ENCODE data around the gene STPG3.

The STPG3 gene

GRCh38 chr9:137301081-137301947 is 50.2 kb downstream of the STPG3 start:
- Histone ChIP-seq H3K18ac (ENCODE audit: low read depth in 1 of 2, low read length in 2 of 2) (peak overlapping the region; percentile 15 to 54), H3K14ac (ENCODE audit: low read length in 2 of 2) (no peak overlapping the region), H4K8ac (ENCODE audit: low read length) (peak overlapping the region; percentile 4), H3K27me3 (ENCODE audit: control insufficient read depth in 1 of 2, insufficient read depth in 1 of 2, low read length in 2 of 2) (peaks cover 42 to 91% of the 10 kb centered on the region in 2 experiments), H2BK15ac (ENCODE audit: low read depth, poor library complexity, severe bottlenecking) (no peak overlapping the region), H2BK5ac (ENCODE audit: low read depth, low read length, poor library complexity, severe bottlenecking) (no peak overlapping the region), H3K36me3 (ENCODE audit: control insufficient read depth in 1 of 2, insufficient read depth in 2 of 2, low read depth in 1 of 2, low read length in 2 of 2) (no peaks in the 10 kb centered on the region), H3K27ac (ENCODE audit: low read length, poor library complexity, severe bottlenecking) (no peak overlapping the region), H3K4me1 (ENCODE audit: control insufficient read depth, insufficient read depth, low read depth, low read length) (peaks cover 39% of the 10 kb centered on the region), H2BK120ac (ENCODE audit: low read depth, low read length) (no peak overlapping the region), H2BK12ac (ENCODE audit: low read length in 2 of 2) (peak overlapping the region in 1 of 2 experiments; percentile 76), H3K4me3 (ENCODE audit: insufficient read depth in 1 of 2, low read depth in 1 of 2, low read length in 2 of 2) (peak overlapping the region in 1 of 2 experiments; percentile 56), H3K9me3 (ENCODE audit: control insufficient read depth, low read length) (no peaks in the 10 kb centered on the region), H3K4ac (ENCODE audit: low read depth in 1 of 2, low read length in 2 of 2) (no peak overlapping the region), H2AFZ (ENCODE audit: low read depth, low read length) (no peak overlapping the region), H3K4me2 (ENCODE audit: low read length, poor library complexity, severe bottlenecking) (peak overlapping the region; percentile 95), H3K79me1 (replicated peaks; ENCODE audit: low read length, poor library complexity, severe bottlenecking) (no peaks in the 10 kb centered on the region), H3K9ac (ENCODE audit: low read length) (no peak overlapping the region), H4K91ac (ENCODE audit: low read length) (no peak overlapping the region), H2AK5ac (ENCODE audit: low read length, severe bottlenecking) (no peak overlapping the region), H3K23ac (ENCODE audit: low read length in 2 of 2) (peak overlapping the region in 1 of 2 experiments; percentile 46)
- DNase-seq = peak; percentile 64
- WGBS = 1% methylated on average over 98 of the region's 115 CpGs

- WGBS = 3% methylated on average over 41 of the region's 60 CpGs
Measured at GRCh38 chr9:137302118-137302448, 51.0 kb downstream of the STPG3 start, which contains the start of gene NRARP. TSS of gene NRARP (minus strand) at chr9:137302271. CDS start at chr9:137301928, 343 bp downstream.

GRCh38 chr9:137302449-137303150 is 51.5 kb downstream of the STPG3 start:
- H2BK12ac ChIP-seq (ENCODE audit: low read length in 2 of 2) = peak overlapping the region in 1 of 2 experiments; percentile 51
- 5% methylated on average over 61 of the region's 78 CpGs for WGBS

More at GRCh38 chr9:137302118-137302448, 51.0 kb downstream of the STPG3 start, which contains the start of gene NRARP:
- Histone ChIP-seq H2AK5ac (ENCODE audit: low read length, severe bottlenecking) (no peak within 1 kb of the TSS), H2BK15ac (ENCODE audit: low read depth, poor library complexity, severe bottlenecking) (no peak within 1 kb of the TSS), H3K79me1 (replicated peaks; ENCODE audit: low read length, poor library complexity, severe bottlenecking) (no peaks in the 10 kb centered on the region), H3K4me3 (ENCODE audit: insufficient read depth in 1 of 2, low read depth in 1 of 2, low read length in 2 of 2) (peak within 1 kb of the TSS in 1 of 2 experiments; percentile 56), H2BK5ac (ENCODE audit: low read depth, low read length, poor library complexity, severe bottlenecking) (no peak within 1 kb of the TSS), H3K27me3 (ENCODE audit: control insufficient read depth in 1 of 2, insufficient read depth in 1 of 2, low read length in 2 of 2) (peaks cover 35 to 91% of the 10 kb centered on the region in 2 experiments), H3K4me1 (ENCODE audit: control insufficient read depth, insufficient read depth, low read depth, low read length) (peaks cover 33% of the 10 kb centered on the region), H3K18ac (ENCODE audit: low read depth in 1 of 2, low read length in 2 of 2) (peak within 1 kb of the TSS; percentile 15 to 54), H3K9me3 (ENCODE audit: control insufficient read depth, low read length) (no peaks in the 10 kb centered on the region), H3K14ac (ENCODE audit: low read length in 2 of 2) (no peak within 1 kb of the TSS), H3K4me2 (ENCODE audit: low read length, poor library complexity, severe bottlenecking) (peak within 1 kb of the TSS; percentile 95), H3K9ac (ENCODE audit: low read length) (no peak within 1 kb of the TSS), H3K23ac (ENCODE audit: low read length in 2 of 2) (peak within 1 kb of the TSS in 1 of 2 experiments; percentile 61), H3K27ac (ENCODE audit: low read length, poor library complexity, severe bottlenecking) (no peak within 1 kb of the TSS), H4K91ac (ENCODE audit: low read length) (no peak within 1 kb of the TSS), H4K8ac (ENCODE audit: low read length) (peak within 1 kb of the TSS; percentile 19), H2BK120ac (ENCODE audit: low read depth, low read length) (no peak within 1 kb of the TSS), H2BK12ac (ENCODE audit: low read length in 2 of 2) (peak within 1 kb of the TSS in 1 of 2 experiments; percentile 76), H2AFZ (ENCODE audit: low read depth, low read length) (peak within 1 kb of the TSS; percentile 23), H3K36me3 (ENCODE audit: control insufficient read depth in 1 of 2, insufficient read depth in 2 of 2, low read depth in 1 of 2, low read length in 2 of 2) (no peaks in the 10 kb centered on the region), H3K4ac (ENCODE audit: low read depth in 1 of 2, low read length in 2 of 2) (peak within 1 kb of the TSS in 1 of 2 experiments; percentile 50)
- peak; percentile 68 for DNase-seq

More at GRCh38 chr9:137302449-137303150, 51.5 kb downstream of the STPG3 start:
- Histone ChIP-seq H3K14ac (ENCODE audit: low read length in 2 of 2) (no peak overlapping the region), H3K9ac (ENCODE audit: low read length) (no peak overlapping the region), H3K36me3 (ENCODE audit: control insufficient read depth in 1 of 2, insufficient read depth in 2 of 2, low read depth in 1 of 2, low read length in 2 of 2) (no peaks in the 10 kb centered on the region), H4K91ac (ENCODE audit: low read length) (no peak overlapping the region), H2AFZ (ENCODE audit: low read depth, low read length) (peak overlapping the region; percentile 23), H3K23ac (ENCODE audit: low read length in 2 of 2) (peak overlapping the region in 1 of 2 experiments; percentile 61), H3K9me3 (ENCODE audit: control insufficient read depth, low read length) (no peaks in the 10 kb centered on the region), H3K4me1 (ENCODE audit: control insufficient read depth, insufficient read depth, low read depth, low read length) (peaks cover 33% of the 10 kb centered on the region), H4K8ac (ENCODE audit: low read length) (peak overlapping the region; percentile 19), H3K79me1 (replicated peaks; ENCODE audit: low read length, poor library complexity, severe bottlenecking) (no peaks in the 10 kb centered on the region), H3K27me3 (ENCODE audit: control insufficient read depth in 1 of 2, insufficient read depth in 1 of 2, low read length in 2 of 2) (peaks cover 30 to 91% of the 10 kb centered on the region in 2 experiments), H2AK5ac (ENCODE audit: low read length, severe bottlenecking) (no peak overlapping the region), H3K4me2 (ENCODE audit: low read length, poor library complexity, severe bottlenecking) (peak overlapping the region; percentile 95), H2BK15ac (ENCODE audit: low read depth, poor library complexity, severe bottlenecking) (no peak overlapping the region), H3K18ac (ENCODE audit: low read depth in 1 of 2, low read length in 2 of 2) (peak overlapping the region in 1 of 2 experiments; percentile 48), H3K27ac (ENCODE audit: low read length, poor library complexity, severe bottlenecking) (no peak overlapping the region), H3K4me3 (ENCODE audit: insufficient read depth in 1 of 2, low read depth in 1 of 2, low read length in 2 of 2) (peak overlapping the region in 1 of 2 experiments; percentile 56), H3K4ac (ENCODE audit: low read depth in 1 of 2, low read length in 2 of 2) (peak overlapping the region in 1 of 2 experiments; percentile 50), H2BK5ac (ENCODE audit: low read depth, low read length, poor library complexity, severe bottlenecking) (no peak overlapping the region), H2BK120ac (ENCODE audit: low read depth, low read length) (no peak overlapping the region)
- peak; percentile 72 for DNase-seq

Data from mesenchymal stem cell (in vitro differentiated cells and primary cell).